DND-41 (cell line): ENCODE data around the gene PLEKHA7.

Source experiments
- ATAC-seq: fragments of 200-7000 bp; cut with Tn5 transposase; 3 replicates; pipeline ENCODE4 v1.9.1; 2021; ENCODE audit warnings: low read depth; ENCODE audit not compliant: insufficient read depth
- DNase-seq: peaks from one replicate; pipeline ENCODE4 v3.0.0-alpha.2; 2020
- H2AFZ ChIP-seq: 2 replicates; pipeline ENCODE4 v1.6.0; 2012; ENCODE audit warnings: low read depth, low read length
- H3K27ac ChIP-seq: 2 replicates; pipeline ENCODE4 v1.5.1; 2012; ENCODE audit warnings: low read length, inconsistent platforms
- H3K27me3 ChIP-seq: fragments of 200-600 bp; sonication (generic); 2 replicates; pipeline ENCODE4 v1.6.0; 2012; ENCODE audit warnings: low read length, mild to moderate bottlenecking, inconsistent platforms; ENCODE audit not compliant: insufficient read depth, poor library complexity
- H3K36me3 ChIP-seq: 2 replicates; pipeline ENCODE4 v1.5.1; 2012; ENCODE audit warnings: low read length, inconsistent platforms; ENCODE audit not compliant: insufficient read depth
- H3K4me1 ChIP-seq: 2 replicates; pipeline ENCODE4 v1.5.1; 2012; ENCODE audit warnings: mild to moderate bottlenecking, low read length; ENCODE audit not compliant: insufficient read depth
- H3K4me2 ChIP-seq: 2 replicates; pipeline ENCODE4 v1.6.0; 2012; ENCODE audit warnings: mild to moderate bottlenecking, moderate library complexity, low read length, inconsistent platforms; ENCODE audit not compliant: insufficient read depth
- H3K4me3 ChIP-seq, 2 experiments: fragments of 200-600 bp in 1 of 2; shearing (Covaris generic) in 1 of 2; 2 replicates each; pipeline ENCODE4 v1.5.1; 2012 to 2016; ENCODE audit warnings: inconsistent platforms in 2 of 2, low read length in 2 of 2, mild to moderate bottlenecking in 2 of 2, low read depth in 1 of 2, moderate library complexity in 1 of 2
- H3K79me2 ChIP-seq: 2 replicates; pipeline ENCODE4 v1.6.0; 2012; ENCODE audit warnings: low read length, inconsistent platforms; ENCODE audit not compliant: insufficient read depth
- H3K9ac ChIP-seq: 2 replicates; pipeline ENCODE4 v1.6.0; 2012; ENCODE audit warnings: low read depth, mild to moderate bottlenecking, inconsistent platforms, low read length, moderate library complexity
- H3K9me3 ChIP-seq: 2 replicates; pipeline ENCODE4 v1.5.1; 2012; ENCODE audit warnings: low read length, moderate library complexity, mild to moderate bottlenecking, inconsistent platforms; ENCODE audit not compliant: insufficient read depth, severe bottlenecking
- H4K20me1 ChIP-seq: 2 replicates; pipeline ENCODE4 v1.6.0; 2012; ENCODE audit warnings: low read length; ENCODE audit not compliant: insufficient read depth
- CTCF ChIP-seq: IDR thresholded peaks from 2 replicates; pipeline ENCODE4 v1.5.1; 2012; ENCODE audit warnings: borderline replicate concordance, low read length, moderate library complexity, mild to moderate bottlenecking; ENCODE audit not compliant: poor library complexity, severe bottlenecking; ENCODE audit errors: extremely low read depth
- EZH2 ChIP-seq: IDR thresholded peaks from 3 replicates; pipeline ENCODE4 v1.6.1; 2012; ENCODE audit warnings: borderline replicate concordance, low read depth, mild to moderate bottlenecking, moderate library complexity, low read length, inconsistent platforms; ENCODE audit not compliant: severe bottlenecking

PLEKHA7 gene

GRCh38 chr11:16863389-16863788 is 150.8 kb downstream of the PLEKHA7 start:
- no peak for ATAC-seq

DNA sequence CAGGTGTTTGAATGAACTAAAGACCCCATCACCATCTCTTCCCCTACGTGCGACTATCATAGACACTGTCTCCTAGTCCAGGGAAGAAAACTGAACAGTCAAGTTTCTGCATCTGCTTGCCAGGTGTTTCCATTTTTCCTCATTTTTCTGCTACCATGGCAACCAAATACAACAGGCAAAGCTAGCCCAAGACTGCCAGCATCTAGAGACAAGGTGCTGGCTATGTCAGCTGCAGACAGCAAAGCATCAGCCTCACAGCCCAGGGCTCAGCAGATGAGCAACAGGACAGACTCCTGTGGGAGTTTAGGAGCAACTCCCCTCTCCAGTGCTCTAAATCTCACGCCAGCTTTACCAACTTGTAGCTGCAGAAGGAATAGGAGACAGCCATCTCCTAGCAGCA is 151.5 kb downstream of the PLEKHA7 start:
- TF ChIP-seq CTCF, result no peak
- TF ChIP-seq EZH2, result no peak
- H3K79me2 ChIP-seq, result no peaks in the 10 kb centered on the region
- no peaks in the 10 kb centered on the region for H3K9me3 ChIP-seq
- DNase-seq (no peak), ATAC-seq (no peak)
- no peak overlapping the region for H2AFZ ChIP-seq
- H3K27ac ChIP-seq, result no peak overlapping the region
- no peak overlapping the region for H3K9ac ChIP-seq
- H3K27me3 ChIP-seq, result peaks cover 15% of the 10 kb centered on the region
- no peak overlapping the region for H3K4me2 ChIP-seq
- no peaks in the 10 kb centered on the region for H3K4me1 ChIP-seq
- H4K20me1 ChIP-seq, result no peaks in the 10 kb centered on the region
- no peak overlapping the region for H3K4me3 ChIP-seq
- H3K36me3 ChIP-seq, result no peaks in the 10 kb centered on the region

More at GRCh38 chr11:16863389-16863788, 150.8 kb downstream of the PLEKHA7 start:
- Histone ChIP-seq H4K20me1 (no peaks in the 10 kb centered on the region), H2AFZ (no peak overlapping the region), H3K27ac (no peak overlapping the region), H3K4me3 (no peak overlapping the region), H3K9ac (no peak overlapping the region), H3K4me1 (no peaks in the 10 kb centered on the region), H3K27me3 (peaks cover 15% of the 10 kb centered on the region), H3K79me2 (no peaks in the 10 kb centered on the region), H3K9me3 (no peaks in the 10 kb centered on the region), H3K36me3 (no peaks in the 10 kb centered on the region), H3K4me2 (no peak overlapping the region)
- TF ChIP-seq EZH2, result no peak
- no peak for TF ChIP-seq CTCF
- no peak for DNase-seq

DNA sequence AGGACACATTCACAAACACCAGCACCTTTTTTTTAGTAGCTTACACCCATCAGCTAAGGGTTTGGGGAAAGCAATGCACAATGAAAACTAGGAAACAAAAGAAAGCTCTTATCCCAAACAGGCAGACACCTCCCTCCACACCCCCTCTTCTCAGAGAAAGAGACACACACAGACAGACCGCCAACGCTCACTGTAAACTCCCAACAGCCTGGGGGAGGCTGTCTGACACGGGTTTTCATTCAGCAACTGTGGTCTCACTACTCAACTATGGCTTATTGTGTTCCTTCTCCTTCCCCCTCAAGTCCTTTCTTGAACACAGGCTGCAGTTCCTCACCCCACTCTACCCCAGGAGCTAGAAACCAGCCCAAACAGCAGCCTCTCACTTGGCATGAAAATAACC is 152.4 kb downstream of the PLEKHA7 start:
- ATAC-seq, result no peak
- Histone ChIP-seq H3K4me1 (no peaks in the 10 kb centered on the region), H3K4me3 (no peak overlapping the region), H2AFZ (no peak overlapping the region), H3K4me2 (no peak overlapping the region), H3K27me3 (peaks cover 15% of the 10 kb centered on the region), H3K27ac (no peak overlapping the region), H3K36me3 (no peaks in the 10 kb centered on the region), H4K20me1 (no peaks in the 10 kb centered on the region), H3K9ac (no peak overlapping the region), H3K79me2 (no peaks in the 10 kb centered on the region), H3K9me3 (no peaks in the 10 kb centered on the region)
- TF ChIP-seq CTCF, result no peak
- no peak for TF ChIP-seq EZH2
- no peak for DNase-seq

- Histone ChIP-seq H3K27me3 (peaks cover 15% of the 10 kb centered on the region), H3K4me1 (no peaks in the 10 kb centered on the region), H4K20me1 (no peaks in the 10 kb centered on the region), H3K9me3 (no peaks in the 10 kb centered on the region), H3K27ac (no peak overlapping the region), H3K9ac (no peak overlapping the region), H3K79me2 (no peaks in the 10 kb centered on the region), H3K4me3 (no peak overlapping the region), H3K36me3 (no peaks in the 10 kb centered on the region), H2AFZ (no peak overlapping the region), H3K4me2 (no peak overlapping the region)
- no peak for TF ChIP-seq CTCF
- TF ChIP-seq EZH2, result no peak
- DNase-seq (no peak), ATAC-seq (no peak)
Observed at GRCh38 chr11:16860617-16861016, 153.6 kb downstream of the PLEKHA7 start.
